HG03066 (cell line): ENCODE measurements around the gene WSCD2.

Experiments used
- ATAC-seq: cut with Tn5 transposase; IDR thresholded peaks from one replicate; pipeline ENCODE4 v1.9.1; 2021; ENCODE audit warnings: low read depth; ENCODE audit not compliant: unreplicated experiment

WSCD2 gene

DNA sequence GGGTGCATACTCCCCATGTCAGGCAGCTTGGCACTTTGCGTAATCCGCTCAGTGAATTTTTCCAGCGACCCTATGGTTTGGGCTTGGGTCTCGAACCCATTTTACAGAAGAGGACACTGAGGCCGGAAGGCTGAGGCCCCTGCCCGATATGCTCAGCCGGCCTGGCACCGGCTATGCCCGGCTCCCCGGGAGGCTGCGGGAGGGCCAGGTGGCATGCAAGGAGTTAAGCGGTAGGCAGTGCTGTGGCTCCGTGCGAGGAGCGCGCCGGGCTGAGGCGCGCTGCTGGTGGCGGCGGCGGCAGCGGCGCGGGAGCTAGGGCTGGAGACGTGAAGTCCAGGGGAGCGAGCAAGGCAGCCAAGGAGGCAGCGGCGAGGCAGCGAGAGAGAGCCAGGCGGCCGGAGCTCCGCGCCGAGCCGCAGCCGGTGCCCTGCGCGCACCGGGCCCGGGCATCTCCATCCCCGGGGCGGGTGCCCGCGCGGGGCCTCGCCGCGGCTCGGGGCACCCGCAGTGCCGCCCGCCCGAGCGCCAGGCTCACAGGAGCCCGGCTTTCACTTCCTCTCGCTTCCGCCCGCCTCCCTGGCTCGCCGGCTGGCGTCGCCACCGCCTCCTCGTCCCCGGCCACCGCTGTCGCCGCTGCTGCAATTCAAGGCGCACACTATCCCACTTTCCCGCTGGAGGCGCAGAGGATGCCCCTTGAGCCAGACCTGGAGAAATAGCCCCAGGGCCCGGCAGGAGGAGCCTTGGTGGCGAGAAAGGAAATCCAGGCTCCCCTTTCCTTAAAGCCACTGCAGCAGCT, at the start of gene WSCD2:
Gene WSCD2 (plus strand): TSS at position 272 of the 796 bp plus-strand sequence. CDS start 66,545 bp downstream, outside the sequence.
- no peak for ATAC-seq

GRCh38 chr12:108079721-108080120, 49.4 kb upstream of the WSCD2 start:
- no peak for ATAC-seq

GRCh38 chr12:108080363-108080762, 48.7 kb upstream of the WSCD2 start:
- no peak for ATAC-seq

DNA sequence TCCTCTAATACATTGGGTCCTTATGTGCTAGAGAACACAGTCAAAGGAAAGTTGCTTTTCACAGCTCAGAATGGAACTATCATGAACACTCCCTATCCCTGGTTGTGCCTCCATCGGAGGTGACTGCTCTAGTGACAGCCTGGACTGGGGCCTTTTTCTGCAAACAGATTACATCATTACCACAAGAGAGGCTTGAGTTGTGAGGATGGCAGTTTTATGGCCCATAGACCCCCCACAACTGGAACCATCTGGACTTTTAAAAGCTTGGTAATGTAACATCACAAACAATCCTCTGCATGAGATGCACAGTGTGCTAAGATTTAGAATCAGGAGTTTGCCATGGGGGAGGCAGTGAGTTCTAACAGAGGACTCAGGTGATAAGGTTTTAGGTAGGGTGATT, 46.6 kb upstream of the WSCD2 start:
- ATAC-seq = no peak

DNA sequence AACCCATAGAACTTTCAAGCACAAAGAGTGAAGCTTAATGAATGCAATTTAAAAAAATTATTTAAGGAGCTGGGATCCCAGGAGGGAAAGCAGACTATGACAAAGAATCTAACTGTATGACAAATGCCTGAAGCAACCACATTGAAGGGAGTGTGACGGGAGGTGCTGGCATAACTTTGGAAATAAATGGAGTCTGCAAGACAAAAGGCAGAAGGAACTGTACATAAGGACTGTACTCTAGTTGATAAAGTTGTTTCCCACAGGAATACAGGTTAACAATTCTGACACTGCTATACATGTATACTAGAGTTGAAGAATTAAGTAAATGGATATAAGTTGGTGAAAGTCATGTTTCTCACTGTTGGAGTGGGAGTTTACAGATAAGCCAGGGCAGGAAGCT, 41.2 kb upstream of the WSCD2 start:
- no peak for ATAC-seq

DNA sequence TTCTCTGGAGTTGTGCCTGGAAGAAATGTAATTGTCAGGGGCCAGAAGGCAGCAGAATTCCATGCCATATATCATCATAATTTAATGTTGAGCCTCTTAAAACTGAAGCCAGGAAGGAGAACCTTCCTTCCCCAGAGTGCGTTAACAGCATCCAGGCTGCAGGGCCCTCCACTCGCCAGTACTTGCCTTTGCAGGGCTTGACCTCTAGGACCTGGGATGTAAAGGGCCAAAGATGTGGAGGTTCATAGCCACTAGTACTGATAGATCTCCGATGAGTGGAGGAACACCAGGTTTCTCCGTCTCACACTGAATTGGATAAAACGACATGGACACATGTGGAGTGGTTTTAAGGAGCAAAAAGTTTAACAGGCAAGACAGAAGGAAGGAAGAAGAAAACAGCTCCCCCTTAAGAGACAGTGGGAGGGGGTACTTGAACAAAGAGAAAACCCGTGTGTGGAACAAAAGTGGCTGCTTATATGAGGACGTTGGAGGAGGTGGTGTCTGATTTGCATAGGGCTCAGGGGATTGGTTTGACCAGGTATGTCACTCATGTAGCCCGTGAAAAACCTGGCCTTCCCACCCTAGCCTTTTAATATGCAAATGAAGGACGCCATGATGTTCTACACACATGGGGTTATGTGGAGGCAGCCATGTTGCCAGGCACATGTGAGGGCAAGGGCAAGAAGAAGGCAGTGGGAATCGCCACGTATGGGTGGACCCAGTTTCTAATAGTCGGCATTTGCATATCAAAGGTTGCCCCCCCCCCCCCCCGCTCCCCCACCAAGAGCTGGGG, 38.8 kb upstream of the WSCD2 start:
- no peak for ATAC-seq

DNA sequence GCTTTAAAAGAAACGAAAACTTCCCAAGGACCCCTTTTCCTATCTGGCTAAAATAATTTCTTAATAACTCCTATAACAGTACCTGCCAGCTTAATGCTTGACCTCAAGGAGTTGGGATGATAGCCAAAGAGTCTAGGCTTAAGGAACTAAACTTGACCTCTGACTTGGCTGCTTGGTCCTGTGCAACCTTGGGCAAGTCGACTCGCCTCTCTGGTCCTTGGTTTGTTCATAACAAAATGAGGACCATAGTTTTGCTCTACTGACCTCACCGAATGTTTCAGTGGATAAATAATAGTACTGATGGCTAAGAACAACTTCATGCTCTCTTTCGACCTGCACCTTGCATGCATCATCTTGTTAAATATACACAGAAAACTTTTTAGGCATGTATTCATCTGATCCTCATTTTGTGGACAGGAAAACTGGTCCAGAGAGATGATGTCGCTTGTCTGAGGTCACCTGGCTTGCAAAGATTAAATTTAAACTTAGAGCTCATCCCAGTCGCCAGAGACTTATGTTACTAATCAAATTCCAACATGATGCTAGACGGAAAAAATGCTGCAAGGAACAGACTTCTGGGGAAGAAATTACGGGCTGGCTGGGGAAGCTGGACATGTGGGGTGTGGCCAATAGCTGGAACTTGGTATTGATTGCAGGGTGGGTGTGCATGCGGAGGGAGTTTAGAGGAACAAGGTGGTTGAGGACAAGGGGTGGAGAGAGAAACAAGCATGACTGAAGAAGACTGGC, 38.0 kb upstream of the WSCD2 start:
- ATAC-seq = no peak

GRCh38 chr12:108091679-108092051, 37.4 kb upstream of the WSCD2 start:
- no peak for ATAC-seq

- ATAC-seq = no peak
Measured at GRCh38 chr12:108093209-108093608, 35.9 kb upstream of the WSCD2 start.

DNA sequence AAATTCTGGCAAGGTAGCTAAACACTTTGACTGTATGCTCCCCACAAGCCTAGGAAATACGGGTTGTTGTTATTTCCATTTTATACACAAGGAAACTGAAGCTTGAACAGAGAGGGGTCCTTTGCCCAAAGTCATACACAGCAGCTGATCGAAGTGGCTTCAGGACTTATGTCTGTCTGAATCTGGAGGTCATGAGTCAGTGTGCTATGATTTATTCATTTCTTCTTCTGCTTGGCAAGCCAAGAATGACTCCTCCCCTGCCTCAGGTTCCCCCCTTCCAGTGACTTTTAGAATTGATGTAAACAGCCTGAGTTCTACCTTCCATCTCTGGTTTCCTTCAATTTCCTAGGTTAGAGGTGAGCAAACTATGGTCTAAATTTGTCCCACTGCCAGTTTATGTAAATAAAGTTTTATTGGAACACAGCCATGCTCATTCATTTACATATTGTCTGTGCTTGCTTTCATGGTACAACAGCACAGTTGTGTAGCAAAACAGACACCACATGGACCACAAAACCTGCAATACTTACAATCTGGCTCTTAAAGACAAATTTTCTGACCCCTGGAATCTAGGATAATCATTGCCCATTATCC, 34.9 kb upstream of the WSCD2 start:
- no peak for ATAC-seq

DNA sequence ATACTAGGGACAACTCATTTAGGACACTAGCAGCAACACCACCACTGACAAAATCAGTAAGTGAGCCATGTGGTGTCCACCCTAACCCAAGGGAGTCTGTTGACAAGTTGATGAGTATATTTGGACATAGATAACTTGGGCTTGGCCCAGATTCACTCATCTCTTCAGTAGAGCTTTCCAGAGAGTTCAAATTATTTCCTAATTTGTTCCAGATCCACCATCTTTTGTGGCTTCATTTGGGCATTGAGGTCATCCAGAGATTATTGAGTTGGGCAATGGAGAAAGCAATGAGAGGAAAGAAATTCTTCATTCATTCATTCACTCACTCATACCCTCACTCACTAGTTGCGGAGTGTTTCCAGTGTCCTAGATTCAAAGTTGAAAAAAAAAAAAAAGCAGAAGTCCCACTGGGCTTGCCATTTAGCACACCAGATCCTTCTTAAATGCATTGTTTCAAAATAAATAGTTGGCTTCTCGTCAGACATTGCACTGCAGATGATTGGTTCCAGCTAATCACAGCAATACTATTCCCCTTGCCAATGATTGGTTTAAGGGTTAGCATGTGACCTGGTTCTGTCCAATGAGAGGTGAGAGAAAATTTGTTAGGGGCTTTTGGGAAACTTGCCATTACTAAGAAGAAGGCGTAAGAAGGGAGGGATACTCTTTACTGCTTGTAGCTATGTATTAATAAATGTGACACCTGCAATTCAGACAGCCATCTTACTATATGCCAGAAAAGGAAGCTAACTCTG, 31.8 kb upstream of the WSCD2 start:
- no peak for ATAC-seq

- ATAC-seq = no peak
Measured at GRCh38 chr12:108098374-108098773, 30.7 kb upstream of the WSCD2 start.

- no peak for ATAC-seq
Measured at GRCh38 chr12:108099073-108099472, 30.0 kb upstream of the WSCD2 start.

GRCh38 chr12:108099778-108100489, 29.2 kb upstream of the WSCD2 start:
- ATAC-seq = no peak

DNA sequence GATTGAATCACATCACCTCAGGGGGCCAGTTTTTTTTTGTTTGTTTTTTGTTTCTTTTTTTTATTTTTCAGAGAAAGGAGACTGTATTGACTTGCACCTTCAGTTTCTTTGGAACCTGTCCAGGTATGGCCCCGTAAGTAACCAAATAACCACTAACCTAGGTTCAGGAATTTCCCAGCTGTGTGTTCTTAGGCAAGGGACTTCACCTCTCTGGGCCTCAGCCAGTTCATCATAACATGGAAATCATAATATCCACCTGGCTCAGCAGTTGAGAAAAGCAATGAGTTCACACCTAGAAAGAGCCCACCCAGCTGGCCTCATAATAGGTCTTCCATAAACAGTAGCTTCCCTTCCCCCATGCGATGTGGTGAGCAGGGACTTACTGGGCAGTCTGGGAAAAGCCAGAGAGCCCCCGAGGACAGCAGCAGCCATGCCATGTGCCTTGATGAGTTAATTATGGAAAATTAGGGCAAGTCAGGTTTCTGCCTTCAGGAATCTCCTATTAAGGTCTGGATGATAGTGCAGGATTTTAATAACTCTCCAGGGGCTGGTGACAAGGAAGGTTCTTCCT, 27.4 kb upstream of the WSCD2 start:
- no peak for ATAC-seq

DNA sequence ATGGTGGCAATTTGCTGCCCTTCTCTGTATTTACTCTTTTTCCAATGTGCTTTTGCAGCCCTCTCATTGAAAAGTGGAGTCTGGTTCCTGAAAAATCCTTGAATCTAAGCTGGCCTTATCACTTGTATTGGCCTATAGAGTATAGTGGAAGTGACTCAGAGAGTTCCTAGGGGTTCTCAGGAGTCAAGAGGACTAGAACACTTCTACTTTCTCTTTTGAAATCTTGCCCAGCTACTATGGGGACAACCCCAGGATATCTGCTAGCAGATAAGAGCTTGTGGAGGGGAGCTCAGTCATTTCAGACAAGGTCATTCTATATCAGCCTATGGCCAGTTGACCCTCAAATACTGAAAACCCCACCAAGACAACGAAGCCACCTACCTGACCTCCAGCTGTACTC, 26.7 kb upstream of the WSCD2 start:
- no peak for ATAC-seq

GRCh38 chr12:108103087-108103486, 26.0 kb upstream of the WSCD2 start:
- ATAC-seq = no peak

- ATAC-seq = no peak
Measured at GRCh38 chr12:108103517-108103916, 25.6 kb upstream of the WSCD2 start.

GRCh38 chr12:108104657-108105056, 24.4 kb upstream of the WSCD2 start:
- no peak for ATAC-seq
